22Rv1 (cell line): ENCODE results near the gene ROBO4.

Experiments
- H3K27ac ChIP-seq: fragments of 450-650 bp; 2 replicates; pipeline ENCODE4 v1.5.1; 2017
- ZFX ChIP-seq: fragments of 450-650 bp; IDR thresholded peaks from 2 replicates; pipeline ENCODE4 v1.6.1; 2017; ENCODE audit warnings: antibody characterized with exemption, borderline replicate concordance
- TF ChIP-seq, protein P1 (sequence below): fragments of 450-650 bp; IDR thresholded peaks from 2 replicates; pipeline ENCODE4 v1.5.1; 2017; ENCODE audit warnings: mild to moderate bottlenecking

ROBO4 gene

DNA sequence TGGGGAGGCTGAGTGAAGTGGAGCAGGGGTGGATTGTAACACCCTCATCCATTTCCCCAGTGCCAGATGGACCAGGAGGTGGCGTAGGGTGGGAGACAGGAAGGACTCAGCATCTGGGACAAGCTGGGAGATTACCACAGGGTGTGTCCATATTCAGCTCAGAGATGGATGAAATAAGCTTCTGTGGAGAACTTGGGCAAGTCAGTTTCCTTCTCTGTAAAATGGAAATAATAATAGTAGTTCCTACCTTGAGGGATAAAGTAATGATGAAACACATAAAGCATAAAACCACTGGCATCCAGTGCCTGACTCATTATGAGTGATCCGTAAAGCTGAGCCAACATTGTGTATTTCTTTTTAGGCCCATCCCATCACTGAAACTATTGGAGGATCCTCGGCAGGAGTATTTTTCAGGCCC is 607 bp upstream of the ROBO4 start:
- TF ChIP-seq, protein P1, sequence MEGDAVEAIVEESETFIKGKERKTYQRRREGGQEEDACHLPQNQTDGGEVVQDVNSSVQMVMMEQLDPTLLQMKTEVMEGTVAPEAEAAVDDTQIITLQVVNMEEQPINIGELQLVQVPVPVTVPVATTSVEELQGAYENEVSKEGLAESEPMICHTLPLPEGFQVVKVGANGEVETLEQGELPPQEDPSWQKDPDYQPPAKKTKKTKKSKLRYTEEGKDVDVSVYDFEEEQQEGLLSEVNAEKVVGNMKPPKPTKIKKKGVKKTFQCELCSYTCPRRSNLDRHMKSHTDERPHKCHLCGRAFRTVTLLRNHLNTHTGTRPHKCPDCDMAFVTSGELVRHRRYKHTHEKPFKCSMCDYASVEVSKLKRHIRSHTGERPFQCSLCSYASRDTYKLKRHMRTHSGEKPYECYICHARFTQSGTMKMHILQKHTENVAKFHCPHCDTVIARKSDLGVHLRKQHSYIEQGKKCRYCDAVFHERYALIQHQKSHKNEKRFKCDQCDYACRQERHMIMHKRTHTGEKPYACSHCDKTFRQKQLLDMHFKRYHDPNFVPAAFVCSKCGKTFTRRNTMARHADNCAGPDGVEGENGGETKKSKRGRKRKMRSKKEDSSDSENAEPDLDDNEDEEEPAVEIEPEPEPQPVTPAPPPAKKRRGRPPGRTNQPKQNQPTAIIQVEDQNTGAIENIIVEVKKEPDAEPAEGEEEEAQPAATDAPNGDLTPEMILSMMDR = no peak
- no peak for TF ChIP-seq ZFX
- H3K27ac ChIP-seq = no peak overlapping the region

DNA sequence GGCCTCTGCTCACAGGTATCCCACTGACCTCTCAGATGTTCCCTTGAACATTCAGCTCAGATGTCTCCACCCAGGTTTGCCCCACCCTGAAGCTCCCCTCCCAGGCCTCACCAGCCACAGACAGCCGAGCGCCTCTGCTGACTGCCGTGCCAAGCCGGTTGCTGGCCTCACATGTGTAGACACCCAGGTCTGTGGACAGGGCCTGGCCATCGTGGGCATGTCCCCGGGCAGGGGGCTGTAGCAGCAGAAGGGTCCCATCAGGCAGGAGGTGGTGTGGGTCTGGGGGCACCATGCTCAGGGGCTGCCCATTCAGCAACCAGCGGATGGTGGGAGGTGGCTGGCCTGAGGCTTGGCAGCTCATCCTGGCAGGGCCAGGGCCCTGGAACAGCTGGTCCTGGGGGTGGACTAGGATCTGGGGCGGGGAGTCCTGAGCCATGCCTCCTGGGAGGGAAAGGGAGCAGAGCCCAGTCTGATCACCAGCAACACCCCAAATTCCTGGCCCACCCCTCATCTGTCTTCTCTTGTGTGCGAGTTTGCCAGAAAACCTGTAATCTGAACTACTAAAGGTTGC is 759 bp downstream of the ROBO4 start:
- TF ChIP-seq ZFX = no peak
- TF ChIP-seq, protein P1 = no peak
- no peak overlapping the region for H3K27ac ChIP-seq

DNA sequence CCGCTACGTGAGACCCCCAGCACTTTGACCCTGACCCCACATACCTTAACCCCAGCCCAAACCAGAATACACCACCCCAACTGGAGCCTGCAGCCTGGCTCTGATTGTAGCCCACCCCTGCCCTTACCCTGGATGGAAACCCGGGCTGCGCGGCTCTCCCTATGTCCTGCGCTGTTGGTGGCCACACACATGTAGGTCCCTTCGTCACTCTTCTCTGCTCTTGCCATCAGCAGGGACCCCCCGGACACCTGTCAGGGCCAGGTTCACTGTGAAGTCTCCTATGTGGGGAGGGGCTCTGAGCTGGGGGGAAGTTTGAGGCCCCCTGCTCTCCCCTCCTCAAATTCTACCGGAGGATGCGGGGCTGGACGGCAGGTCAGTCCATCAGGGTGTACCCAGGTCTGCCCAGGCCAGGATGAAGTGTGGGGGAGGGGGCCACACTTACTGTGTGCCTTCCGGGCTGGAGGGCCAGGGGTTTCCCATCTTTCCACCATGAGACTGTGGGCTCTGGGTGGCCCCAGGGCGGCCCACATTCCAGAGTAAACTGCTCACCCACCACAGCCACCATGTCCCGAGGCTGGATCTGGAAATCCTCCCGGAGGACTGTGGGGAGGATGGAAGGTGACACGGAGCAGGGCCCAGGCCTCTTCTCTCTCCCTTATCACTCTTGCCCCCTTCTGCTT is 1.5 kb downstream of the ROBO4 start:
- TF ChIP-seq, protein P1 = no peak
- TF ChIP-seq ZFX = no peak
- no peak overlapping the region for H3K27ac ChIP-seq

DNA sequence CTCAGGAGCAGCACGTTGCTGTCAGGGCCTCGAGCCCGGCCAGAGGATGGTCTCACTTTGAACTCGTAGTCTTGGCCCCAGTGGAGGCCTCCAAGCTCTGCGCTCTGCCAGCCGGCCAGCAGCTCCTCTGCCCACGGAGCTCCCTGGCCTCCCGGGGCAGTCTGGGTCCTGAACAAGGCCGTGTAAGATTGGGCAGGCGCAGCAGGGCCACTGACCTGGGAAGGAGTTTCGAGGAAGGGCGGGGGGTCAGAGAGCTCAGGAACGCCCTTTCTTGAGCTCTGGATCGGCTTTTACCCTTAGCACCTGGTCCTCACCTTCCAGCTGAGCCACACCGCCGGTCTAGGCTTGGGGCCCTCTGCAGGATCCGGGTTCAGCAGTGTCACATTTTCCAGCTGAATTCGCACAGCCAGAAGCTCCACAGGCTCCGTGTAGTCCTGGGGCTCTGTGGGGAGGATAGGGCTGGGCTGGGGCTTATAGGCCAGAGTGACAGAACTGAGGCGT is 2.1 kb downstream of the ROBO4 start:
- H3K27ac ChIP-seq = no peak overlapping the region
- TF ChIP-seq, protein P1 = no peak
- no peak for TF ChIP-seq ZFX

DNA sequence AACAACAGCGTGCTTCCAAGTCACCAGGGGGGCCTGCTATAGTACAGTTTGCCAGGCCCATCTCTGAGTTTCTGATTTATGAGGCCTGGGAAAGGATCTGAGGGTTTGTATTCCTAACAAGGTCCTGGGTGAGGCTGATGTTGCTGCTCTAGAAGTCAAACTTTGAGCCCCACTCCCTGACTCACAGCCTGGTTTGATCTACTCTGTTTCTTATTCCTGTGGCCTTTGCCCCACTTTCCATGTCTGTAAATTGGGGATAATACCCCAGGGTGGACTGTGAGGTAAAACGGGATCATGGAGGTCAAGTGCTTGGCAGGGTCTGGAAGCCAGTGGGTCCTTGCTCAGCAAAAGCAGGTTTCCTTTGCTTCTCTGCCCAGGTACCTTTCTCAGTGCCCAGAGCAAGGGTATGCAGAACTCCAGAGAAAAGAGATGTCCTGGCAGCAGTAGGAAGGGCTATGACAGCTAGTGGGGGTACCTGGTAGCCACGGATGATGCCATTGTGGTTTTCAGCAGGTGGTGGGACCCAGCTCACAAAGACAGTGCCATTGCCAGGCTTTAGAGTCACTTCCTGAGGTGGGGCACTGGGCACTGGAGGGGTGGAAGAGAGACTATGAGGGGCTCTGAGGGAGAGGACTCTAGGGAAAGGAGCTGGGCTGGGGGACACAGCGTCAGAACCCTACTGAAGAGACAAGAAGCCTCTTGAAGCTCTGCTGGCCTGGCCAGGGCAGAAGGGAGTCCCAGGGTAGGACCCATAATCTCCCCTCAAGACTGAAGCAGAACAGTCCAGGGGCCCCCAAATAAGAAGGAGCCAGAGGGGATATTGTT is 2.8 kb downstream of the ROBO4 start:
- TF ChIP-seq, protein P1 = no peak
- no peak for TF ChIP-seq ZFX
- H3K27ac ChIP-seq = no peak overlapping the region

DNA sequence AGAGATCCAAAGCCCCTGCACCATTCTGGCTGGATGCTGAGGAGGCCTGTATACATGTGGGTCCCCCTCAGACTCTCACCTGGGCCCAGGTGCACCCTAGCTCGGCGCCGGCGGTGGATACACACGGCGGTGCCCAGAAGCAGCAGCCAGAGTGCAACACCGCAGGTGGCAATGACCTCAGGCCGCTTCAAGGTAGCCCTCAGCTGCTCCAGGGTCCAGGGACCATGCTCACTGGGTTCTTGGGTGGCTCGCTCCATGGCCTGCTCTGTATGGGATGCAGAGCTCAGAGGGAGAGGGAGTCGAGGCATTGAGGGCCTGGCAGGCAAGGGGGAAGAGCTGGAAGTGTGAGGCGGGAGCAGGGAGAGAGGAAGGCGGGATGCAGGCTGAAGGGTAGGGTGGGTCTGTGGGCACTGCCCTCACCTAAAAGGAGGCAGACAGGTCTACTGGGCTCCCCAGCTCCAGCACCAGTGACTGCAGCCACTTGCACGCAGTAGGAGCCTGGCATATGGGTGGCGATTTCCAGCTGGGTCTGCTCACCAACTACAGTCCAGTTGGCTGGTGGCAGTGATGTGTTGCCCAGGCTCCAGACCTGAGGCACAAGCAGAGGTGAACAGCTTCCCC is 3.8 kb downstream of the ROBO4 start:
- TF ChIP-seq, protein P1 = no peak
- TF ChIP-seq ZFX = no peak
- no peak overlapping the region for H3K27ac ChIP-seq
